Measurements from ENCODE around the gene CYP24A1.

DNA sequence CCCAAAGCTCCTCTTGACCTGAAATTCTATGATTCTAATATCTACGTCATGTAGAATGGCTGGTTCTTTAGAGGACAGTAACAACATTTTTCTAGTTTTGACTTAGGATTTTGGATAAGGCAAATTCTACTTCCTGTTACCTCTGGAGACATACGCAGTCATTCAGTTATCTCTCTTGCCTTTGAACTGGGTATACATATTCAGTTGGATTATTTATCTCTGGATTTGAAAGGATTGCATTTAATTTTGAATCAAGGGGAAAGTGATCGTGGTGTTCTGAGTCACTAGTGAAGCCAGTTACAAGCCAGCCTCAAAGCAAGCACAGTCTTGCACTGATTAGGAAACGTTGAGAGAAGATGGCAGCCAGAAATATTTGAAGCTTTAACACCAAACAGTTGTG, 68.1 kb downstream of the CYP24A1 start:
- TF ChIP-seq SUZ12 (IDR thresholded peaks at IDR 0.05; ENCODE audit: low read length): no peak
- TF ChIP-seq, protein P1, sequence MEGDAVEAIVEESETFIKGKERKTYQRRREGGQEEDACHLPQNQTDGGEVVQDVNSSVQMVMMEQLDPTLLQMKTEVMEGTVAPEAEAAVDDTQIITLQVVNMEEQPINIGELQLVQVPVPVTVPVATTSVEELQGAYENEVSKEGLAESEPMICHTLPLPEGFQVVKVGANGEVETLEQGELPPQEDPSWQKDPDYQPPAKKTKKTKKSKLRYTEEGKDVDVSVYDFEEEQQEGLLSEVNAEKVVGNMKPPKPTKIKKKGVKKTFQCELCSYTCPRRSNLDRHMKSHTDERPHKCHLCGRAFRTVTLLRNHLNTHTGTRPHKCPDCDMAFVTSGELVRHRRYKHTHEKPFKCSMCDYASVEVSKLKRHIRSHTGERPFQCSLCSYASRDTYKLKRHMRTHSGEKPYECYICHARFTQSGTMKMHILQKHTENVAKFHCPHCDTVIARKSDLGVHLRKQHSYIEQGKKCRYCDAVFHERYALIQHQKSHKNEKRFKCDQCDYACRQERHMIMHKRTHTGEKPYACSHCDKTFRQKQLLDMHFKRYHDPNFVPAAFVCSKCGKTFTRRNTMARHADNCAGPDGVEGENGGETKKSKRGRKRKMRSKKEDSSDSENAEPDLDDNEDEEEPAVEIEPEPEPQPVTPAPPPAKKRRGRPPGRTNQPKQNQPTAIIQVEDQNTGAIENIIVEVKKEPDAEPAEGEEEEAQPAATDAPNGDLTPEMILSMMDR (IDR thresholded peaks at IDR 0.05; ENCODE audit: control extremely low read depth in 1 of 3, insufficient read depth in 1 of 3, low read depth in 1 of 3, low read length in 3 of 3): no peak
- no peak for TF ChIP-seq POLR2AphosphoS5 (IDR thresholded peaks at IDR 0.05; ENCODE audit: low read depth, low read length)
- TF ChIP-seq GABPA (IDR thresholded peaks at IDR 0.05; ENCODE audit: borderline replicate concordance, insufficient read depth, low read length): no peak
- TF ChIP-seq YY1 (IDR thresholded peaks at IDR 0.05; ENCODE audit: low read depth, low read length): no peak
